Activated naive CD4-positive, alpha-beta T cell treated with anti-CD3 and anti-CD28 coated beads for 36 hours (primary cell): ENCODE measurements around the gene OR6K3. TPM values are rescaled to one million over a fixed set of nuclear protein-coding genes. Genes with fewer than 3 reads are reported as not detected.

Source experiments
- CTCF ChIA-PET: fragments of 350-600 bp; sonication (Branson Sonifier 250); formaldehyde crosslinking; loops from one replicate; lab custom pipeline; 2021; ENCODE audit warnings: antibody characterized with exemption; lab: Charles Lee
- DNase-seq: peaks from one replicate; pipeline ENCODE4 v3.0.0-alpha.2; 2020
- H3K27ac Mint-ChIP-seq: one replicate; pipeline ENCODE4 v1.8.0; 2021; ENCODE audit warnings: mild to moderate bottlenecking, mixed read lengths
- H3K27me3 Mint-ChIP-seq: one replicate; pipeline ENCODE4 v1.8.0; 2021; ENCODE audit warnings: low read depth, mixed read lengths
- H3K36me3 Mint-ChIP-seq: one replicate; pipeline ENCODE4 v1.8.0; 2021; ENCODE audit warnings: low read depth, mixed read lengths
- H3K4me1 Mint-ChIP-seq: one replicate; pipeline ENCODE4 v1.8.0; 2021; ENCODE audit warnings: low read depth, mixed read lengths
- H3K4me3 Mint-ChIP-seq: one replicate; pipeline ENCODE4 v1.8.0; 2021; ENCODE audit warnings: mild to moderate bottlenecking, moderate library complexity, mixed read lengths
- H3K9me3 Mint-ChIP-seq: one replicate; pipeline ENCODE4 v1.8.0; 2021; ENCODE audit warnings: mixed read lengths
- intact Hi-C: fragments of 100-400 bp; cut with micrococcal nuclease; formaldehyde crosslinking; loops from one replicate; pipeline ENCODE4 v1.15.1; 2023
- total RNA-seq, 2 experiments: library from RNA; stranded (reverse); gene quantifications; one replicate each; pipeline ENCODE4 v1.2.3, GENCODE V29; 2021

The OR6K3 gene
- total RNA-seq, 2 experiments from 2014 or later, result not detected

DNA sequence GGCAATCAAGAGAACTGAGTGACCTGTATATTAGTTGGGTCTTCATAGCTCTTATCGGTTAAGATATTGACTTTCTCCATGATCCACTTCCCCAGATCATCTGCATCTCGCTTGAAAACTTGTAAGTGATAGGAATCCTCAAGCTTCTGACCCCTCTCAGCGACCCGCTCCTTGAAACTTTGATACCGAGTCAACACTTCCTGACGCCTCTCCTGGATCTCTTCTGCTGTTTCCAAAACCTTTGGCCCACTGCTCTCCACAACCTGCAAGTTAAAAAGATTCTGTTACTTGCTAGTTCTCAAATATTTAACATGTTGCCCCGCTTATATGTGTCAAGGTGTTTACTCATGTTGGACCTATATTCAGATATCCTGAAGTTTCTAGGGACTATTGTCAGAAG lies 35.4 kb downstream of the OR6K3 start:
- Mint-ChIP-seq H3K9me3 (no peaks in the 10 kb centered on the region), H3K27me3 (peaks cover 30% of the 10 kb centered on the region), H3K4me1 (no peaks in the 10 kb centered on the region), H3K4me3 (no peak overlapping the region), H3K36me3 (no peaks in the 10 kb centered on the region), H3K27ac (no peak overlapping the region)
- CTCF ChIA-PET, result no interaction called here
- intact Hi-C loops, result no loop called here
- no peak for DNase-seq

DNA sequence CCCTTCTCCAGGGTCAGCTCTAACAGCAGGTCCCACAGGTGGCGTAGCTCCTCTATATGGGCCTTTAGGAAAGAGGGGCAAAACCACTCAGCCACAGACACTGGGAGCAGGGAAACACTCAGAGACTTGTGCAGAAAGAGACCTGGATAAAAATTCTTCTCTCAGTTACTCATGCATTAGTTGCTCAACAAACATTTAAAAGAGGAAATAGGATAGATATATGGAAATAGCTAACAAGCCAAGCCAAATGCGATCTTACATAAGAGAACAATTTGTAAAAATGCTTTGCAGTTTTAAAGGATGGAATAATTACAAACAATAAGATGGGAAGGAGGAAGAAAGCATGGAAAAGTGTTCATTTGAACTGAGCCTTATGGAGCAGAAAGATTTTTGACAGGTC lies 38.9 kb downstream of the OR6K3 start:
- Mint-ChIP-seq H3K27me3 (peaks cover 19% of the 10 kb centered on the region), H3K4me3 (no peak overlapping the region), H3K27ac (no peak overlapping the region), H3K4me1 (no peaks in the 10 kb centered on the region), H3K36me3 (no peaks in the 10 kb centered on the region), H3K9me3 (no peaks in the 10 kb centered on the region)
- intact Hi-C loops, result no loop called here
- CTCF ChIA-PET, result no interaction called here
- DNase-seq, result no peak

DNA sequence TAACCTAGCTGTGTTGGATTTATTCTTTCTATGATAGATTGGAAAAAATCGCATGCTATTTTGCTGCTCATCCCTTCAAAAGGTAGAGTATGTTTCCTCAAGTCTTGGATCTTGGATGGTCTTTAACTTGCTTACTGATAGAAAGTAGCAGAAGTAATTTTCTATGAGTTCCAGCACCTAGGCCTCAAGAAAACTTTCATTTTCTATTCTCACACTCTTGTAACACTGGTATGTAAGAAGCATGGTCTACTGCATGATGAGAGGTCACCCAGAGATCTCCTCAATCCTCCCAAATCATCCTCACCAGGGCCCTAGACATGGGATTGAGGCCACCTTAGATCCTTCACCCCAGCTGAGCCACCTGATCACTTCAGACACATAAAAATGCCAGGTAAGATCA lies 41.2 kb downstream of the OR6K3 start:
- intact Hi-C loops, result no loop called here
- Mint-ChIP-seq H3K27me3 (peaks cover 10% of the 10 kb centered on the region), H3K4me1 (no peaks in the 10 kb centered on the region), H3K9me3 (no peaks in the 10 kb centered on the region), H3K27ac (no peak overlapping the region), H3K4me3 (no peak overlapping the region), H3K36me3 (no peaks in the 10 kb centered on the region)
- no peak for DNase-seq
- CTCF ChIA-PET, result no interaction called here

DNA sequence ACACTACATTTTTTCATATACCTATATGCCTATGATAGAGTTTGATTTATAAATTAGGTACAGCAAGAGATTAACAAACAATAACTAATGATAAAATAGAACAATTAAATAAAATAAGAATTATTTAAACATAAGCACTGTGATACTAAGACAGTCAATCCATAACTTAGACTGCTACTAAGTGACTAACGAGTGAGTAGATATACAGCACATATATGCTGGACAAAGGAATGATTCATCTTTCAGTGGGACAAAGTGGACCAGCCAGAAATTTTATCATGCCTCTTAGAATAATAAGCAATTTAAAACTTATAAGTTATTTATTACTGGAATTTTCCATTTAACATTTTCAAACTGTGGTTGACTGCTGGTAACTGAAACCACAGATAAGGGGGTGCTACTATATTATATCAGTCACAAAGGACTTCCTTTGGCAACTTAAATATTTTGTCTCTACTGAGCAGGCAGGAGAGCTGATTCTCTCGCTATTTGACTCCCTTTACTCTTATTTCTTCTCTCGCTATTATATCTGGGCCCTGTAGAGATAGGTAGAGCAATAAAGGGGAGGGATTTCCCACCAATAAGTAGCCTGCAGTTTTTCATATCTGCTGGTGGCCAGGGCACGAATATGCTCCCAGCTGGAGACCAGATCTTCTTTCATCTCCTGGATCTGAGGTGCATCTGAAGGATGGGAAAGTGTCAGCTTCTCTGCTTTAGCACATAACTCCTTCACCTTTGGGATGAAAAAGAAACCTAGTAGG lies 44.8 kb downstream of the OR6K3 start:
- Mint-ChIP-seq H3K4me3 (no peak overlapping the region), H3K9me3 (no peaks in the 10 kb centered on the region), H3K4me1 (no peaks in the 10 kb centered on the region), H3K27me3 (peaks cover 4% of the 10 kb centered on the region), H3K27ac (no peak overlapping the region), H3K36me3 (no peaks in the 10 kb centered on the region)
- intact Hi-C loops, result no loop called here
- CTCF ChIA-PET, result no interaction called here
- DNase-seq, result no peak

DNA sequence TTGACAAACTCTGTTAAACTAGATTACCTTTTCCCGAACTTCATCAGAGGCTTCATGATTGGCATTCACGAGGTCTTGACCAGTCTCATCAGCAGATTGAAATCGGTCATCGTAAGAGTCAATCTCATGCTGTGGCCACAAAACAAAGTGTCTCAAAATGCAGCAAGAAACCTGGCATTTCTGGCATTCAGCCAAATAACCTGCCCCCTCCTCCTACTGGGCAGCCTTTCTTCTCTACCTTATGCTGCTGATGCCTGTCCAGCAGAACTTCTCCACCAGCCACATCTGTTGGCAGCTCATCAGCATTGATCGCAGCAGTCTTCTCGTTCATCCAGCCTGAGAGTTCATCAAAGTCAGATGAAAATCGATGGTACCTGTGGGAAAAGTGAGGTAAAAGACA lies 46.2 kb downstream of the OR6K3 start:
- Mint-ChIP-seq H3K4me3 (no peak overlapping the region), H3K9me3 (no peaks in the 10 kb centered on the region), H3K4me1 (no peaks in the 10 kb centered on the region), H3K27ac (no peak overlapping the region), H3K27me3 (peaks cover 4% of the 10 kb centered on the region), H3K36me3 (no peaks in the 10 kb centered on the region)
- CTCF ChIA-PET, result no interaction called here
- intact Hi-C loops, result no loop called here
- no peak for DNase-seq

Other genes starting within 250 kb of the OR6K3 start
- not detected for gene OR10R2, start 248.5 kb downstream of the OR6K3 start, total RNA-seq
- not detected for gene OR6Y1, start 166.3 kb downstream of the OR6K3 start, total RNA-seq
- not detected for gene OR6P1, start 150.1 kb downstream of the OR6K3 start, total RNA-seq
- not detected for gene OR10X1, start 140.8 kb downstream of the OR6K3 start, total RNA-seq
- not detected for gene OR10Z1, start 115.5 kb downstream of the OR6K3 start, total RNA-seq
- not detected for gene SPTA1, start 34.0 kb downstream of the OR6K3 start, total RNA-seq
- gene OR6K2, start 20.1 kb downstream of the OR6K3 start, total RNA-seq, result not detected
- gene OR6K6, start 34.0 kb upstream of the OR6K3 start, total RNA-seq, result not detected
- gene OR6N1, start 51.5 kb upstream of the OR6K3 start, total RNA-seq, result not detected
- gene OR6N2, start 60.5 kb upstream of the OR6K3 start, total RNA-seq, result not detected
- gene MNDA, start 110.6 kb upstream of the OR6K3 start, total RNA-seq, result not detected
- 1 to 10 TPM; 4.1 to 4.4 TPM for gene PYHIN1, start 210.8 kb upstream of the OR6K3 start, total RNA-seq